VCaP (cell line): ENCODE results near the gene ASB8.
A peak's percentile ranks its signal among the peaks of the same experiment; 100 is the strongest.
"Not testable (repeated sequence)": the region's sequence is repeated elsewhere in the genome, so short reads cannot be mapped to it uniquely, and the experiment has no call there.

Experiments
- H3K27ac ChIP-seq: fragments of 450-650 bp; 2 replicates; pipeline ENCODE4 v1.5.1; 2017
- CTCF ChIP-seq: fragments of 450-650 bp; conservative IDR thresholded peaks from 2 replicates; pipeline ENCODE4 v1.5.1; 2017; ENCODE audit warnings: mild to moderate bottlenecking, moderate library complexity

The ASB8 gene

GRCh38 chr12:48131517-48131916 is 25.8 kb downstream of the ASB8 start:
- no peak overlapping the region for H3K27ac ChIP-seq
- no peak for TF ChIP-seq CTCF

- TF ChIP-seq CTCF: no peak
These were observed 27.9 kb downstream of the ASB8 start for GRCh38 chr12:48129376-48129775.

GRCh38 chr12:48128800-48129199 is 28.5 kb downstream of the ASB8 start:
- TF ChIP-seq CTCF: no peak
- peak overlapping the region; percentile 27; the same call in 1 of the 2 replicates for H3K27ac ChIP-seq

More at GRCh38 chr12:48129376-48129775, 27.9 kb downstream of the ASB8 start:
- H3K27ac ChIP-seq: peak overlapping the region; percentile 27; the same call in 1 of the 2 replicates

DNA sequence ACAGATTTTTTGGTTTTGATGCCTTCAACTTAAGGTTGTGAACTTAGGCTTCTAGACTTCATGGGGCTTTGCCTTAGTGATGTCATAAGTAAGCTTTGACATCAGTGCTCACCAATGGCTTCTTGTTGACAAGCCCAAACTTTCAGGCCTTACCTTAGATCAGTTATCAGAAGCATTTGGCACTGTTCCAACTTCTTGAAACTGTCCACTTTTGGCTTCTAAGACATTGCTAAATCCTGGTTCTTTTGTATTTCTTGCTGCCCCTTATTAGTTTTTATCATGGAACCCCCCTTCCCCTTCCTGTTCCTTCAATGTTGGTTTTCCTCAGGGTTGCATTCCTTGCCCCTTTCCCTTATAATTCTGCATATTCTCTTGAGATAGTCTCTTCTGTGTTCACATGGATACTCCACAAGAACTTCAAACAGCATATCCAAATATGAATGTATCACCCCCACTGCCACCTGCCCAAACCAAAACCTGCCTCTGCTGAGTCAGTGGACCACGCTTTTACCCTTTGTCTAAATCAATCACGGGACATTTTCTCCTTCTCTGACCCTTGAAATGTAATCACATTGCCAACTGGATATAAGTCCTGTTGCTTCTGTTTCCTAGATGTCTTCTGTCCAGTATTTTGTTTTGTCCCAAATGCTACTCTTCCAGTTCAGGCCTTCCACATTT is 30.2 kb downstream of the ASB8 start:
- no peak overlapping the region for H3K27ac ChIP-seq
- no peak for TF ChIP-seq CTCF

- no peak for TF ChIP-seq CTCF
- H3K27ac ChIP-seq: no peak overlapping the region
These were observed 31.3 kb downstream of the ASB8 start for GRCh38 chr12:48125985-48126384.

DNA sequence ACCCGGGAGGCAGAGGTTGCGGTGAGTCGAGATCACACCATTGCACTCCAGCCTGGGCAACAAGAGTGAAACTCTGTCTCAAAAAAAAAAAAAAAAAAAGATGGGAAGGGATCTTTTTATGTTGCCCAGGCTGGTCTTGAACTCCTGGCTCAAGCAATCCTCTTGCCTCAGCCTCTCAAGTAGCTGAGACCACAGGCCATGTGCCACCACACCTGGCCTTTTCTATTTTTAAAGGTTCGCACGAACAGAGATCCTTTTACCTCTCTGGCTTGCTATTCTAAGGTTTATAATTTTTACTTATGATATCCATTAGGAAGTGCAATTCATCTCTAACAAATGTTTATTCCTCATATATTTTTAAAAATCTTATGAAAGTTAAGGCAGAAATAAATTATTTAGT is 31.8 kb downstream of the ASB8 start:
- H3K27ac ChIP-seq: not testable (repeated sequence)

DNA sequence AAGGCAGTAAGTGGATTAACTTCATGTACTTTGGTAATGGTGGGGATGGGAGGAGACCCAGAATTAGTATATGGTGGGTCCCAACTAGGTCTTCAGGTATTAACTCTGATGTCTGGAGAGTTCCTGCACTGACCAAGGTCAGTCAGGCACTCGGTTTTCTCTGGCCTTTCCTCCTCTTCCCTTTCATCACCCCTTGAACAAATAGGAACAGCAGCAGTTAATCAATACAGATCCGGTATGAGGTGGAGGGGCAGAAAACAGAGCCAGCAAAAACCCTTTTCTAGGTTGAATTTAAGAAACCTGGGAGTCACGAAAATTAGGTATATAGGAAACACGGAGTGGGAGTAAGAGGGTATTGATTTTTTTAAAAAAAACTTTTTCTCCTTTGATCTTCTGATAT is 34.1 kb downstream of the ASB8 start:
- no peak for TF ChIP-seq CTCF
- H3K27ac ChIP-seq: no peak overlapping the region

DNA sequence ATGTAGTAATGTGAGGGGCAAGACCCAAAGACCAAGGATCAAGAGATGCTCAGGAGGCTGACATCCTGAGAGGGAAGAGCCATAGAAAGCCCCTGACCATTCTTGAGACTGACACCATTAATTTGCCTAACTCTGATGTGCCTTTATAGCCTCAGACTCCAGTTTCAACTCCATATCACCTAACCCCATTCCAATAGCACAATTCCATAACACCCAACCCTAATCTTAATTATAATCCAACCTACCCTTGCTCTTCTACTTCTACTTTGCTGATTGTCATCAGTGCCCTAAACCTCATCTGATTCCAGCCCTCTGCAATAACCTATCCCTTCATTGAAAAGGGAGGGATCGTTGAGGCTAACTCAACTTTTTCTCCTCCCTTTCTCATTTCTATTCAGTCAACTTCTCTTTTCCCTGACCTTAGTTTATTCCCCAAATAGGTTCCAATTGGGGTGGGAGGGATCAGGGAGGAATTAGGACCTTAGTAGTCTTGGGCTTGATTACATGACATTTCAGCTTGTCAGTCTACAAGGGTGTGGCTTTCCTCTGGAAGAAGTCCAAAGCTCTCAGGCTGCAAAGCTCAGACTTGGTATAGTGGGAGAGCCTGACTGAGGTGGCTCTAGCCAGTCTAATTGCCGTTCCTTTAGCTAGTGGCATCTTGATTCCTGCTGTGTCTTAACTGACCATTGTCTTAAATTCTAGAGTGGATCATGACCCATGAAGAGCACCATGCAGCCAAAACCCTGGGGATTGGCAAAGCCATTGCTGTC is 35.1 kb downstream of the ASB8 start:
- no peak for TF ChIP-seq CTCF
- no peak overlapping the region for H3K27ac ChIP-seq
